Vagina (tissue), 2 donors: Measurements from ENCODE around the gene TRMT10B.

ENCODE experiments used
- CTCF ChIP-seq, 3 experiments: fragments of 450-650 bp in 2 of 3; fragments of 200-600 bp in 1 of 3; sonication (generic) in 1 of 3; IDR thresholded peaks; one replicate each; pipeline ENCODE4 v1.5.1; 2017 to 2019; ENCODE audit warnings: antibody characterized with exemption in 3 of 3, mild to moderate bottlenecking in 2 of 3, moderate library complexity in 2 of 3
- POLR2AphosphoS5 ChIP-seq, 2 donors: sonication (generic); formaldehyde crosslinking; IDR thresholded peaks; one replicate each; pipeline ENCODE4 v1.9.0; 2017; ENCODE audit warnings: antibody characterized with exemption in 2 of 2, mild to moderate bottlenecking in 2 of 2, low read depth in 1 of 2; ENCODE audit not compliant: insufficient read depth in 1 of 2

- TF ChIP-seq CTCF (IDR thresholded peaks at IDR 0.05), result no peak
- TF ChIP-seq POLR2AphosphoS5 (IDR thresholded peaks at IDR 0.05; ENCODE audit: insufficient read depth in 1 of 2, low read depth in 1 of 2), result no peak
Observed at GRCh38 chr9:37761511-37761910, 7.9 kb downstream of the TRMT10B start.
